ENCODE results near the gene MYO16.

MYO16 gene

DNA sequence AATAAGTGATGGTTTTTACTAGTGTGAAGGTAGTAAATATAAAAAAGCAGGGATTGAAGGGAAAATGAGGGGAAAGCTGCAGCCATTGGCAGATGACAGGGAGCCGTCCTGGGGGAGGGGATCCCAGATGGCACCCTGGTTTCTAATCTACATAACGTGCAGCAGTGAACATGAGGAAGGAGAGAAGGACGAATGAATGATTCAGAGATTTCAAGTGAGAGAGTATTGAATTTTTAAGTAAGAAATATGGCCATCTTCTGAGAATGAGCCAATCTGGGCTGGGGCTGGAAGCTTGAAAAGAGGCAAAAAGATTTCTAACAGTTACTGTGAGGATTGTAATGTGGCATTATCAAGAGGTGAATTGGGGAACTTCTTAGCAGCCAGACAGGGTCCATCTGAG is 414.2 kb downstream of the MYO16 start:
- Histone ChIP-seq H3F3A (ENCODE audit: insufficient read depth) (no peaks in the 10 kb centered on the region), H3K9ac (ENCODE audit: low read length) (no peak overlapping the region), H3K79me2 (ENCODE audit: insufficient read depth, low read length) (no peaks in the 10 kb centered on the region), H3K4me2 (ENCODE audit: low read depth, low read length, poor library complexity, severe bottlenecking) (no peak overlapping the region), H3K36me3 (ENCODE audit: low read length) (no peaks in the 10 kb centered on the region), H3K27ac (ENCODE audit: low read depth, low read length) (no peak overlapping the region), H3K27me3 (ENCODE audit: low read length) (no peaks in the 10 kb centered on the region), H3K9me3 (ENCODE audit: insufficient read depth, low read length) (no peaks in the 10 kb centered on the region), H3K9me2 (replicated peaks; ENCODE audit: insufficient read depth, low read length) (no peaks in the 10 kb centered on the region), H3K4me3 (ENCODE audit: insufficient read depth, low read length, poor library complexity, severe bottlenecking) (no peak overlapping the region), H4K20me1 (ENCODE audit: low read depth, low read length) (no peaks in the 10 kb centered on the region), H2AFZ (ENCODE audit: low read depth, low read length, severe bottlenecking) (no peak overlapping the region)
- TF ChIP-seq, protein P1, sequence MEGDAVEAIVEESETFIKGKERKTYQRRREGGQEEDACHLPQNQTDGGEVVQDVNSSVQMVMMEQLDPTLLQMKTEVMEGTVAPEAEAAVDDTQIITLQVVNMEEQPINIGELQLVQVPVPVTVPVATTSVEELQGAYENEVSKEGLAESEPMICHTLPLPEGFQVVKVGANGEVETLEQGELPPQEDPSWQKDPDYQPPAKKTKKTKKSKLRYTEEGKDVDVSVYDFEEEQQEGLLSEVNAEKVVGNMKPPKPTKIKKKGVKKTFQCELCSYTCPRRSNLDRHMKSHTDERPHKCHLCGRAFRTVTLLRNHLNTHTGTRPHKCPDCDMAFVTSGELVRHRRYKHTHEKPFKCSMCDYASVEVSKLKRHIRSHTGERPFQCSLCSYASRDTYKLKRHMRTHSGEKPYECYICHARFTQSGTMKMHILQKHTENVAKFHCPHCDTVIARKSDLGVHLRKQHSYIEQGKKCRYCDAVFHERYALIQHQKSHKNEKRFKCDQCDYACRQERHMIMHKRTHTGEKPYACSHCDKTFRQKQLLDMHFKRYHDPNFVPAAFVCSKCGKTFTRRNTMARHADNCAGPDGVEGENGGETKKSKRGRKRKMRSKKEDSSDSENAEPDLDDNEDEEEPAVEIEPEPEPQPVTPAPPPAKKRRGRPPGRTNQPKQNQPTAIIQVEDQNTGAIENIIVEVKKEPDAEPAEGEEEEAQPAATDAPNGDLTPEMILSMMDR (IDR thresholded peaks at IDR 0.05; ENCODE audit: insufficient read depth, low read length, poor library complexity, severe bottlenecking) = no peak
- TF ChIP-seq EZH2phosphoT487 (conservative IDR thresholded peaks at IDR 0.05; ENCODE audit: low read length) = no peak

GRCh38 chr13:109055850-109056249 is 426.4 kb downstream of the MYO16 start:
- H3K9me2 ChIP-seq (replicated peaks; ENCODE audit: insufficient read depth, low read length) = no peaks in the 10 kb centered on the region
- H3K27ac ChIP-seq (ENCODE audit: low read depth, low read length) = no peak overlapping the region
- H3K9me3 ChIP-seq (ENCODE audit: insufficient read depth, low read length) = no peaks in the 10 kb centered on the region
- H3K36me3 ChIP-seq (ENCODE audit: low read length) = no peaks in the 10 kb centered on the region
- H4K20me1 ChIP-seq (ENCODE audit: low read depth, low read length) = no peaks in the 10 kb centered on the region
- H3K27me3 ChIP-seq (ENCODE audit: low read length) = no peaks in the 10 kb centered on the region
- no peak overlapping the region for H3K9ac ChIP-seq (ENCODE audit: low read length)
- no peak overlapping the region for H3K4me2 ChIP-seq (ENCODE audit: low read depth, low read length, poor library complexity, severe bottlenecking)
- no peaks in the 10 kb centered on the region for H3F3A ChIP-seq (ENCODE audit: insufficient read depth)
- no peak overlapping the region for H3K4me3 ChIP-seq (ENCODE audit: insufficient read depth, low read length, poor library complexity, severe bottlenecking)
- TF ChIP-seq, protein P1 (IDR thresholded peaks at IDR 0.05; ENCODE audit: insufficient read depth, low read length, poor library complexity, severe bottlenecking) = no peak
- no peak for TF ChIP-seq EZH2phosphoT487 (conservative IDR thresholded peaks at IDR 0.05; ENCODE audit: low read length)
- no peak overlapping the region for H2AFZ ChIP-seq (ENCODE audit: low read depth, low read length, severe bottlenecking)
- H3K79me2 ChIP-seq (ENCODE audit: insufficient read depth, low read length) = no peaks in the 10 kb centered on the region

DNA sequence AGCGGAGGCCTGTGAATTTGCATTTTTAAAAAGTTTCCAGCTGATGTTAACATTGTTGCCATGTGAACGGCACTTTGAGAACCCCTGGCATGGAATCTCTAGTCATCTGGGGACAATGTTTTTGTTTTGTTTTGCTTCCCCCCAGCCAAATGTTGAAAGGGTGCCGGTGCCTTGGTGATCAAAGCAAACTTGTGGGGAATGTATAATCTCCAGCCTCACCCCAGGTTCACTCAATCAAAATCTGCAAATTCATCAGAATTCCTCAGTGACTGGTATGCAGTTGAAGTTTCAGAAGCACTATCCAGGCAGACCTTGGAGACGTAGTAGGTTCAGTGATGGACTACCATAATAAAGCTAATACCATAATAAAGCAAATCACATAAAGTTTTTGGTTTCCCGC is 428.7 kb downstream of the MYO16 start:
- Histone ChIP-seq H3K36me3 (ENCODE audit: low read length) (no peaks in the 10 kb centered on the region), H4K20me1 (ENCODE audit: low read depth, low read length) (no peaks in the 10 kb centered on the region), H3K79me2 (ENCODE audit: insufficient read depth, low read length) (no peaks in the 10 kb centered on the region), H3K4me3 (ENCODE audit: insufficient read depth, low read length, poor library complexity, severe bottlenecking) (no peak overlapping the region), H3K9me2 (replicated peaks; ENCODE audit: insufficient read depth, low read length) (no peaks in the 10 kb centered on the region), H3K27me3 (ENCODE audit: low read length) (no peaks in the 10 kb centered on the region), H3K9ac (ENCODE audit: low read length) (no peak overlapping the region), H2AFZ (ENCODE audit: low read depth, low read length, severe bottlenecking) (no peak overlapping the region), H3F3A (ENCODE audit: insufficient read depth) (no peaks in the 10 kb centered on the region), H3K9me3 (ENCODE audit: insufficient read depth, low read length) (no peaks in the 10 kb centered on the region), H3K27ac (ENCODE audit: low read depth, low read length) (no peak overlapping the region), H3K4me2 (ENCODE audit: low read depth, low read length, poor library complexity, severe bottlenecking) (no peak overlapping the region)
- TF ChIP-seq EZH2phosphoT487 (conservative IDR thresholded peaks at IDR 0.05; ENCODE audit: low read length) = no peak
- TF ChIP-seq, protein P1 (IDR thresholded peaks at IDR 0.05; ENCODE audit: insufficient read depth, low read length, poor library complexity, severe bottlenecking) = no peak
